NT2/D1 (cell line): ENCODE measurements around the gene EPS8L3.
"Not testable (repeated sequence)": the region's sequence is repeated elsewhere in the genome, so short reads cannot be mapped to it uniquely, and the experiment has no call there.

Source experiments
- DNase-seq: peaks from one replicate; pipeline ENCODE4 v3.0.0-alpha.2; 2011; ENCODE audit warnings: low read depth, low spot score
- H3K27me3 ChIP-seq: 2 replicates; pipeline ENCODE4 v1.6.0; 2011; ENCODE audit warnings: mild to moderate bottlenecking; ENCODE audit not compliant: insufficient read length, insufficient read depth
- H3K36me3 ChIP-seq: 2 replicates; pipeline ENCODE4 v1.6.1; 2011; ENCODE audit warnings: mild to moderate bottlenecking, low read length, mixed read lengths; ENCODE audit not compliant: insufficient read depth, insufficient read length
- H3K4me1 ChIP-seq: 2 replicates; pipeline ENCODE4 v1.5.1; 2011; ENCODE audit not compliant: insufficient read depth, insufficient read length
- H3K4me3 ChIP-seq: 2 replicates; pipeline ENCODE4 v1.5.1; 2011; ENCODE audit warnings: low read depth; ENCODE audit not compliant: insufficient read length
- H3K9ac ChIP-seq: 2 replicates; pipeline ENCODE4 v1.6.0; 2011; ENCODE audit warnings: low read depth; ENCODE audit not compliant: insufficient read length
- H3K9me3 ChIP-seq: 2 replicates; pipeline ENCODE4 v1.5.1; 2011; ENCODE audit warnings: mild to moderate bottlenecking, low read length; ENCODE audit not compliant: insufficient read depth
- SUZ12 ChIP-seq: IDR thresholded peaks from 2 replicates; pipeline ENCODE4 v1.6.1; 2011; ENCODE audit not compliant: insufficient read length, insufficient read depth; ENCODE audit errors: extremely low read depth
- YY1 ChIP-seq: IDR thresholded peaks from 2 replicates; pipeline ENCODE4 v1.6.1; 2011; ENCODE audit not compliant: insufficient read length, insufficient read depth
- ZNF274 ChIP-seq: IDR thresholded peaks from 2 replicates; pipeline ENCODE4 v1.6.1; 2011; ENCODE audit warnings: mild to moderate bottlenecking, low read depth, low read length

Gene EPS8L3

DNA sequence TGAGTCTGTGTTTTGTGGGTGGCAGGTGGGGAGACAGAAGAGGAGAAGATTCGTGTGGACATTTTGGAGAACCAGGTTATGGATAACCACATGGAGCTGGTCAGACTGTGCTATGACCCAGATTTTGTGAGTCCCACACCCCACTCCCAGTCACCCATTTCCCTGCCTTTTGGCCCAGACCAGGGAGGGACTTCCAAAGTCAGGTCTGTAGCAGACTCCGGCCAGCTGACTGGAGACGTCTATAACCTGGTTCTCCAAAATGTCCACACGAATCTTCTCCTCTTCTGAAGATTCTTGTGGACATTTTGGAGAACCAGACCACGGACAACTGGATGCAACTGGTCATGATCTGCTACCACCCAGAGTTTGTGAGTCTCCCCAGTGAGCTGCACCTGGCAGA, 50.1 kb downstream of the EPS8L3 start:
- Histone ChIP-seq H3K27me3 (no peaks in the 10 kb centered on the region), H3K4me1 (no peaks in the 10 kb centered on the region), H3K9ac (no peak overlapping the region), H3K4me3 (no peak overlapping the region), H3K9me3 (peaks cover 15% of the 10 kb centered on the region; the same call in 1 of the 2 replicates), H3K36me3 (no peaks in the 10 kb centered on the region)
- no peak for DNase-seq
- TF ChIP-seq SUZ12 = no peak
- TF ChIP-seq ZNF274 = no peak
- TF ChIP-seq YY1 = no peak

GRCh38 chr1:109712321-109712864, 51.3 kb downstream of the EPS8L3 start:
- Histone ChIP-seq H3K4me1 (no peaks in the 10 kb centered on the region), H3K27me3 (no peaks in the 10 kb centered on the region), H3K9ac (no peak overlapping the region), H3K36me3 (no peaks in the 10 kb centered on the region), H3K9me3 (peaks cover 24% of the 10 kb centered on the region; the same call in 1 of the 2 replicates), H3K4me3 (no peak overlapping the region)
- no peak for DNase-seq
- TF ChIP-seq ZNF274 (no peak), SUZ12 (no peak), YY1 (no peak)

- H3K9ac ChIP-seq, H3K4me3 ChIP-seq, DNase-seq: not testable (repeated sequence)
These were observed 52.0 kb downstream of the EPS8L3 start, which contains the start of gene GSTM5 for GRCh38 chr1:109711593-109712320. GSTM5 (plus strand) TSS chr1:109712251; CDS start chr1:109712313, 62 bp downstream.

DNA sequence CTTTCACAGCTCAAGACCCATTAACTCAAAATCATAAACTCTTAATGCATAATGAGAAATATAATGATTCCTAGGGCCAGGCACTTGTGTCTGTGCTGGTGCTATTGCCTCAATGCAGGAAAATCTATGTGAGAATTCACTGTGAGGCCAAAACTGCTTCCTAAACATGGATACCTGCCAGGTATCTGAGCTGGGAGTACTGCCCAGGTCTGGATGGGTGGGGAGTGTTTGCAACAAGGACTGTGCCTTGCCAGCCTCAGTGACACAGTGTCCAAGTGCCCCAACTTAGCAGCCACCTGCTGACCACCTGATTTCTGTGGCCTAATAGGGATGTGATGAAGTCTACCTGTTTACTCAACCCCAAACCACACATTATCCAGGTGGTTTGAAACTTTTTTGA, 53.9 kb downstream of the EPS8L3 start:
- not testable (repeated sequence) for H3K27me3 ChIP-seq, H3K36me3 ChIP-seq, DNase-seq, H3K4me3 ChIP-seq, H3K9ac ChIP-seq, H3K4me1 ChIP-seq
- peaks cover 24% of the 10 kb centered on the region; the same call in 1 of the 2 replicates for H3K9me3 ChIP-seq

More at GRCh38 chr1:109711593-109712320, 52.0 kb downstream of the EPS8L3 start, which contains the start of gene GSTM5:
- not testable (repeated sequence) for H3K27me3 ChIP-seq, H3K4me1 ChIP-seq, H3K36me3 ChIP-seq
- H3K9me3 ChIP-seq = peaks cover 24% of the 10 kb centered on the region; the same call in 1 of the 2 replicates

GRCh38 chr1:109708949-109709348, 54.8 kb downstream of the EPS8L3 start:
- not testable (repeated sequence) for DNase-seq, H3K9ac ChIP-seq, H3K4me1 ChIP-seq, H3K36me3 ChIP-seq, H3K4me3 ChIP-seq, H3K27me3 ChIP-seq
- H3K9me3 ChIP-seq = peaks cover 26% of the 10 kb centered on the region; the same call in 1 of the 2 replicates

GRCh38 chr1:109705411-109705810, 58.3 kb downstream of the EPS8L3 start:
- Histone ChIP-seq H3K36me3 (no peaks in the 10 kb centered on the region), H3K4me1 (no peaks in the 10 kb centered on the region), H3K27me3 (no peaks in the 10 kb centered on the region), H3K9ac (no peak overlapping the region), H3K9me3 (peaks cover 38% of the 10 kb centered on the region; the same call in 1 of the 2 replicates), H3K4me3 (no peak overlapping the region)
- no peak for DNase-seq
- TF ChIP-seq SUZ12 (no peak), ZNF274 (no peak), YY1 (no peak)

DNA sequence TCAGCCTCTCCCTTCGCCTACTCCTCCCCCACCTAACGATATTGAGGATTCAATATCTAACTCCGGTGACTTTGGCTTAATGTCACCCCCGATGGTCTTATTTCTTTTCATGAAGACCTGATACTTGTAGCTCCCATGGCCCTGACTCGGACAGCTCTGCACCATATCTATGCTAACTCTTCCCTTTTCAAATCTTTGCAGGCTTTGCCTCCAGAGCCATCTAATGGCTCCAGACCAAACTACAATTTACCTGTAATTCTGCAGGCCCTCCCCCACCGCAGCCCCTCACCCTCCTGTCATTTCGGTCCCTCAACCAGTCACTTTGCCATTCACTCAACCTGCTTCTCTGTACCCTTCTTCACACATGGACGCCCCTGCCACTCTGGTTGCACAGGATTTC, 59.5 kb downstream of the EPS8L3 start:
- Histone ChIP-seq H3K36me3 (no peaks in the 10 kb centered on the region), H3K9me3 (peaks cover 29% of the 10 kb centered on the region; the same call in 1 of the 2 replicates), H3K27me3 (no peaks in the 10 kb centered on the region), H3K9ac (no peak overlapping the region), H3K4me3 (no peak overlapping the region), H3K4me1 (no peaks in the 10 kb centered on the region)
- TF ChIP-seq ZNF274 = no peak
- TF ChIP-seq SUZ12 = no peak
- no peak for TF ChIP-seq YY1
- no peak for DNase-seq

DNA sequence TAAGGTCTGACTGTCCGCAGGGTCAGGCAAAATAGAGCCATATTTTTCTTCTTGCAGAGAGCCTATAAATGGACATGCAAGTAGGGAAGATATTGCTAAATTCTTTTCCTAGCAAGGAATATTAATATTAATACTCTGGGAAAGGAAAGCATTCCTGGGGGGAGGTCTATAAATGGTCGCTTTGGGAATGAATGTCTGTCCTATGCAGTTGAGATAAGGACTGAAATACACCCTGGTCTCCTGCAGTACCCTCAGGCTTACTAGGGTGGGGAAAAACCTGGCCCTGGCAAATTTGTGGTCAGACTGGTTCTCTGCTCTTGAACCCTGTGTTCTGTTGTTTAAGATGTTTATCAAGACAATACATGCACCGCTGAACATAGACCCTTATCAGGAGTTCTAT, 60.8 kb downstream of the EPS8L3 start:
- not testable (repeated sequence) for H3K36me3 ChIP-seq, DNase-seq, H3K27me3 ChIP-seq, H3K9ac ChIP-seq, H3K4me1 ChIP-seq, H3K4me3 ChIP-seq
- H3K9me3 ChIP-seq = peaks cover 17% of the 10 kb centered on the region; the same call in 1 of the 2 replicates
